ENCODE measurements around the gene PAXX. TPM values are rescaled to one million over a fixed set of nuclear protein-coding genes. Genes with fewer than 3 reads are reported as not detected.

The PAXX gene
- total RNA-seq, 3 donors from 2014 or later (not counting 1 experiment from before 2014, with no cell fraction given) = 161 to 188 (median 161) TPM

DNA sequence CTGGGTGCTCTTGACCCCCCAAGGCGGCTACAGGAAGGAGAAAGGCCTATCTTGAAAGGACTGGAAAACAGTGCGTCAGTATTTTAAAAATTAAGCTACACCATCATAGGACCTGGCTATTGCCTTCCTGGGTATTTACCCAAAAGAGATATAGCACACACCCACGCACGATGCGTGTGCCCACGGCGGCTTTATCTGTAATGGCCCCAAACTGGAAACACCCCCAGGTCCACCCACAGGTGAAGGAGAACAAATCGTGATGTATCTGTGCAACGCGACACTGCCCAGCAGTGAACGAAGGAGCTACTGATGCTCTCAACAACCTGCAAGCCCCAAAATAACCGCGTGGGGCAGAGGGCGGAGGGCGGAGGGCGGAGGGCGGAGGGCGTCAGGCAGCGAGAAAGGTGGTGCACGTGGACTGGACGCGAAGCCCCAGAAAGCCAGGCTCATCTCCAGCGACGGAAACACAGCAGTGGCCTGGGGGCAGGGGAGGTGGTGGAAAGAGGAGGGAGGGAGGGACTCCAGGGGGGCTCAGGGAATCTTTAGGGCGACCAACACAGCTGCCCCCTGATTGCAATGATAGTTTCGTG, 27.3 kb upstream of the PAXX start:
- Histone ChIP-seq H3K27me3 (ENCODE audit: control insufficient read depth, insufficient read depth, low read length) (no peaks in the 10 kb centered on the region), H3K9me3 (ENCODE audit: control insufficient read depth, insufficient read depth, low read length) (no peaks in the 10 kb centered on the region), H3K4me1 (ENCODE audit: control insufficient read depth, insufficient read depth, low read length) (peaks cover 73% of the 10 kb centered on the region), H3K4me3 (ENCODE audit: low read length) (no peak overlapping the region), H3K36me3 (ENCODE audit: control insufficient read depth, insufficient read depth, low read length) (no peaks in the 10 kb centered on the region), H3K27ac (ENCODE audit: low read length) (no peak overlapping the region)
- H3K27me3 Mint-ChIP-seq (ENCODE audit: low read depth in 2 of 2) = no peaks in the 10 kb centered on the region
- H3K9me3 Mint-ChIP-seq = no peaks in the 10 kb centered on the region
- H3K4me1 Mint-ChIP-seq = peaks cover 35 to 53% of the 10 kb centered on the region in 2 donors
- DNase-seq (no peak), ATAC-seq (no peak)
- H3K36me3 Mint-ChIP-seq = no peaks in the 10 kb centered on the region
- peak overlapping the region; percentile 22 to 83 for H3K27ac Mint-ChIP-seq
- 86% methylated on average over 26 of the region's 26 CpGs for WGBS (ENCODE audit: insufficient coverage)
- TF ChIP-seq, protein P1, sequence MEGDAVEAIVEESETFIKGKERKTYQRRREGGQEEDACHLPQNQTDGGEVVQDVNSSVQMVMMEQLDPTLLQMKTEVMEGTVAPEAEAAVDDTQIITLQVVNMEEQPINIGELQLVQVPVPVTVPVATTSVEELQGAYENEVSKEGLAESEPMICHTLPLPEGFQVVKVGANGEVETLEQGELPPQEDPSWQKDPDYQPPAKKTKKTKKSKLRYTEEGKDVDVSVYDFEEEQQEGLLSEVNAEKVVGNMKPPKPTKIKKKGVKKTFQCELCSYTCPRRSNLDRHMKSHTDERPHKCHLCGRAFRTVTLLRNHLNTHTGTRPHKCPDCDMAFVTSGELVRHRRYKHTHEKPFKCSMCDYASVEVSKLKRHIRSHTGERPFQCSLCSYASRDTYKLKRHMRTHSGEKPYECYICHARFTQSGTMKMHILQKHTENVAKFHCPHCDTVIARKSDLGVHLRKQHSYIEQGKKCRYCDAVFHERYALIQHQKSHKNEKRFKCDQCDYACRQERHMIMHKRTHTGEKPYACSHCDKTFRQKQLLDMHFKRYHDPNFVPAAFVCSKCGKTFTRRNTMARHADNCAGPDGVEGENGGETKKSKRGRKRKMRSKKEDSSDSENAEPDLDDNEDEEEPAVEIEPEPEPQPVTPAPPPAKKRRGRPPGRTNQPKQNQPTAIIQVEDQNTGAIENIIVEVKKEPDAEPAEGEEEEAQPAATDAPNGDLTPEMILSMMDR (IDR thresholded peaks at IDR 0.05) = no peak
- H3K4me3 Mint-ChIP-seq = peak overlapping the region; percentile 70
- intact Hi-C loops (cut with micrococcal nuclease) = no loop called here

DNA sequence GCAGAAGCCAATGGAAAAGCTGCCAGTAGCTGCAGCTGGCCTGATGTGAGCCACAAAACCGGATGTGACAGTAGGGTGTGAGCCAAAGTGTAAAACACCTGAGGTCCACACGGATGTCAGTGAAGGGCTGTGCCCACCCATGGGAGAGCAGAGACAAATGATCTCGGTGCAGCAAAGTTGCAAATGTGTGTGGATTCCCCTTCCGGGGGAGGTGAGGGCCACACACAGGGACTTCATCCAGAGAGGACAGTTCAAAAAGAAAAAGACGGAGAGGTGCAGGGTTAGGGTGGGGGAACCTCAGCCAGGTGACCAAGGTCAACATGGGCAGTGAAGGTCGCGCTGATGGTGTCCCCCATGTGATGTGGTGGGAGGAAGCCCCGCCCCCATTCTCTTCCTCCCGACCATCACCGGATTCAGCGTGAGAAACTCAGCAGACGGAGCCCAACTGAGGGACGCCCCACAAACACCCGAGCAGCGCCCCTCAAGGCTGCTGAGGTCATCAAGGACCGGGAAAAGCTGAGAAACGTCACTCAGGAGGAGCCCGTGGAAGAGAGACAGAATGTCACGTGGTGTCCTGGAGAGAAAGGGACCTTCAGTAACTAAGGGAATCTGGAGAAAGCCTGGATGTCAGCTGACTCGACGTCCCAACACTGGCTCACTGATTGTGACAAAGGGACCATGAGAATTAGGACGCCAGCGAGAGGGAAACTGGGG, 26.3 kb upstream of the PAXX start:
- no peak overlapping the region for H3K4me3 ChIP-seq (ENCODE audit: low read length)
- Mint-ChIP-seq H3K27me3 (ENCODE audit: low read depth in 2 of 2) (no peaks in the 10 kb centered on the region), H3K27ac (peak overlapping the region; percentile 76 to 83), H3K4me3 (peak overlapping the region; percentile 70), H3K36me3 (no peaks in the 10 kb centered on the region), H3K4me1 (peaks cover 35 to 46% of the 10 kb centered on the region in 2 donors), H3K9me3 (no peaks in the 10 kb centered on the region)
- no peaks in the 10 kb centered on the region for H3K36me3 ChIP-seq (ENCODE audit: control insufficient read depth, insufficient read depth, low read length)
- peak overlapping the region; percentile 42 for H3K27ac ChIP-seq (ENCODE audit: low read length)
- DNase-seq (peak in 1 of 2 donors; percentile 80), ATAC-seq (peak; percentile 40 to 71 (median 65))
- intact Hi-C loops (cut with micrococcal nuclease) = no loop called here
- 11% methylated on average over 23 of the region's 23 CpGs for WGBS (ENCODE audit: insufficient coverage)
- no peaks in the 10 kb centered on the region for H3K27me3 ChIP-seq (ENCODE audit: control insufficient read depth, insufficient read depth, low read length)
- TF ChIP-seq, protein P1 (IDR thresholded peaks at IDR 0.05) = no peak
- no peaks in the 10 kb centered on the region for H3K9me3 ChIP-seq (ENCODE audit: control insufficient read depth, insufficient read depth, low read length)
- H3K4me1 ChIP-seq (ENCODE audit: control insufficient read depth, insufficient read depth, low read length) = peaks cover 63% of the 10 kb centered on the region

DNA sequence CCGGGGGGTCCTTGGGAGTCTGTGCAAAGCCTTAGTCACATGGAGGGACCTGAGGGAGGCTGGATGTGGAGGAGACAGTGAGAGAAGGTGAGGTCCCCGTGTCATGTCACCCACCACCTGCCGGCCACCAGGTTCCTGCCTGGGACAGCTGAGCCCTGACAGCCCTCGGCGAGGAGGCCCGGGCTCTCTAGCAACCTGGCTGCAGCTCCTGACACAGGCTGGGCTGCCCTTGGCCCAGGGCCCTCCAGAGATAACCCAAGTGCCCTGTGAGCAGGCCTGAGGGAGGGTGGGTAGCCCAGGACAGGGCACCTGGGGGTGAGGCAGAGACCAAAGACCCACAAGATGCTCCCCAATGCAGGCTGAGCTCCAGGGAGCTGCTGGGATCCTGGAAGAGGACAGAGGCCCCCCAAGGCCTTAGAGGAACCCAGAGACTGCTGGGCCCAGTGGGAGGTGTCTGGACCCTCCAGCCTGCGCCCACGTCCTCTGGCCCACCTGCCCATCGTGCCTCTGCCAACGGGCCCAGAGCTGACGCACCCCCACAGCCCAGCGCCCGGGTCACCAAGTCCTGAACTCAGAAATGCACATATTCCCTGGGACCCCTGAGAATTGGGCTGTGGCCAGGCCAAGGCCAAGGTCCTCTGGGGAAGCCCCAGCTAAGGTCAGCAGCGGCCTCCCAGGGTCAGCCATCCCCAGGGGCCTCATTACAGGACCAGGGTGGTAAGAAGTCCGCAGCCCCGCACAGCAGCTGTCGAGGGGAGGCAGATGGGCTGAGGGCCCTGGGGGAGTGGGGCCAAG, 23.7 kb upstream of the PAXX start:
- no peaks in the 10 kb centered on the region for H3K27me3 Mint-ChIP-seq (ENCODE audit: low read depth in 2 of 2)
- no peak for DNase-seq
- peaks cover 45% of the 10 kb centered on the region for H3K4me1 ChIP-seq (ENCODE audit: control insufficient read depth, insufficient read depth, low read length)
- TF ChIP-seq, protein P1 (IDR thresholded peaks at IDR 0.05) = no peak
- no peaks in the 10 kb centered on the region for H3K36me3 Mint-ChIP-seq
- H3K27ac ChIP-seq (ENCODE audit: low read length) = no peak overlapping the region
- H3K9me3 ChIP-seq (ENCODE audit: control insufficient read depth, insufficient read depth, low read length) = no peaks in the 10 kb centered on the region
- H3K27ac Mint-ChIP-seq = no peak overlapping the region
- no peaks in the 10 kb centered on the region for H3K27me3 ChIP-seq (ENCODE audit: control insufficient read depth, insufficient read depth, low read length)
- H3K36me3 ChIP-seq (ENCODE audit: control insufficient read depth, insufficient read depth, low read length) = no peaks in the 10 kb centered on the region
- no peak for ATAC-seq
- H3K4me1 Mint-ChIP-seq = peaks cover 17 to 22% of the 10 kb centered on the region in 2 donors
- H3K9me3 Mint-ChIP-seq = no peaks in the 10 kb centered on the region
- 91% methylated on average over 17 of the region's 17 CpGs for WGBS (ENCODE audit: insufficient coverage)
- peak overlapping the region; percentile 21 for H3K4me3 Mint-ChIP-seq
- intact Hi-C loops (cut with micrococcal nuclease) = no loop called here
- no peak overlapping the region for H3K4me3 ChIP-seq (ENCODE audit: low read length)

Measured in natural killer cell (primary cell).